Thoracic aorta (tissue), 2 donors: ENCODE measurements around the gene CTNNA2. TPM values are rescaled to one million over a fixed set of nuclear protein-coding genes. Genes with fewer than 3 reads are reported as not detected.

Experiments
- ATAC-seq: fragments of 150-250 bp; one replicate; pipeline ENCODE4 v1.8.0; 2017; ENCODE audit warnings: low read depth; ENCODE audit not compliant: insufficient number of reproducible peaks, low FRiP score
- DNase-seq: peaks from one replicate; pipeline ENCODE4 v3.0.0-alpha.2; 2020; ENCODE audit warnings: low spot score
- H3K27ac ChIP-seq, 2 donors: fragments of 200-600 bp; sonication (generic); 1 replicate in 1 of 2; 2 replicates in 1 of 2; pipeline ENCODE4 v1.5.1; 2016; ENCODE audit warnings: mild to moderate bottlenecking in 2 of 2, moderate library complexity in 2 of 2
- H3K27me3 ChIP-seq: fragments of 200-600 bp; sonication (generic); replicated peaks from 2 replicates; pipeline ENCODE4 v1.6.0; 2016; ENCODE audit warnings: mild to moderate bottlenecking; ENCODE audit not compliant: insufficient read depth
- H3K36me3 ChIP-seq: fragments of 200-600 bp; sonication (generic); one replicate; pipeline ENCODE4 v1.5.1; 2016
- H3K4me1 ChIP-seq, 2 donors: fragments of 200-600 bp; sonication (generic); 1 replicate in 1 of 2; 2 replicates in 1 of 2; pipeline versions ENCODE4 v1.5.1 to v1.6.0; 2016; ENCODE audit warnings: low read depth in 2 of 2, mild to moderate bottlenecking in 1 of 2; ENCODE audit not compliant: control insufficient read depth in 1 of 2
- H3K4me3 ChIP-seq: fragments of 200-600 bp; sonication (generic); 2 replicates; pipeline ENCODE4 v1.5.1; 2016; ENCODE audit warnings: mild to moderate bottlenecking
- H3K9me3 ChIP-seq: fragments of 200-600 bp; sonication (generic); 2 replicates; pipeline ENCODE4 v1.5.1; 2016
- CTCF ChIP-seq: fragments of 200-600 bp; sonication (generic); IDR thresholded peaks from one replicate; pipeline ENCODE4 v1.5.1; 2019; ENCODE audit warnings: antibody characterized with exemption
- total RNA-seq, 2 donors: library from RNA; depleted of rRNA; stranded (reverse); fragments of >200 nt; gene quantifications; one replicate each; pipeline versions ENCODE4 v1.1.0 to v1.2.3, GENCODE V29; 2016

CTNNA2 gene
- total RNA-seq, 2 donors from 2014 or later = not detected

DNA sequence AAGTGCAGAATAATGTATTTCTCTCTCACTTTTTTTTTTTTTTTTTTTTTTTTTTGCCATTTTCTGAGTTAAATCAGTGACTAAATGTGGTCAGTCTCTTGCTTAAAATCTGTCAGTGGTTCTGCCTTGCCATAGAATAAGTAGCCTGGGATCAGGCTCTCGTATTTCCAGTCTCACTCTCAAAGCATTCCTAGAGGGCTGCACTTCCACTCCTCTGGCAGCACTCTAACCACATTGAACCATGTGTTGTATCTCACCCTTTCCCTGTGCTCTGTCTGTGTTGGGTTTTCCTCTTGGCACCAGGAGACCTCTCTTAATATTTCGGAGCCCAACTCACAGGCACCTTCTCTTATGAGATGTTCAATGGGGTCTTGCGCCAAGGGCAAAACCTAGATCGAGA lies 304.4 kb downstream of the CTNNA2 start:
- TF ChIP-seq CTCF = no peak
- ATAC-seq = no peak
- Histone ChIP-seq H3K9me3 (no peaks in the 10 kb centered on the region), H3K36me3 (no peaks in the 10 kb centered on the region), H3K27me3 (no peaks in the 10 kb centered on the region), H3K4me3 (no peak overlapping the region), H3K4me1 (no peaks in the 10 kb centered on the region), H3K27ac (no peak overlapping the region)
- DNase-seq = no peak

DNA sequence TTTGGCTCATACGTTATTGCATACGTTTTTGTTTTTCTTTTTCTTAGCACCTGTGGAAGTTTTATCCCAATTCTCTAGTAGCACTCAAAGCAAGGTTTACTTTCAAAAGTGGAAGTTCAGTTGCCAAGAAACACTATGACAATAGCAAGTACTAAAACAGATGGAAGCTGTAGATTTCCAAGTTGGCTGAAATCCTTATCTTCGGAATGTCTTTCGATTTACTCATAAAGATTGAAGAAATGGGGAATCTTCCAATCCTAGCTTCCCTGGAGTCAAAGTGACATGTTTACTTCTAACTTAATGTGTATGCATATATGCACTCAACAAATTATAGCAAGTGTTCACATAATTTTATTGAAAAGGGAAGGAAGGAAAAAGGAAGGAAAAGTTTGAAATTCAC lies 307.4 kb downstream of the CTNNA2 start:
- Histone ChIP-seq H3K9me3 (no peaks in the 10 kb centered on the region), H3K36me3 (no peaks in the 10 kb centered on the region), H3K27me3 (no peaks in the 10 kb centered on the region), H3K27ac (no peak overlapping the region), H3K4me1 (no peaks in the 10 kb centered on the region), H3K4me3 (no peak overlapping the region)
- no peak for DNase-seq
- no peak for ATAC-seq
- TF ChIP-seq CTCF = no peak

- no peak for TF ChIP-seq CTCF
- H3K27me3 ChIP-seq = no peaks in the 10 kb centered on the region
- H3K36me3 ChIP-seq = no peaks in the 10 kb centered on the region
- ATAC-seq (no peak), DNase-seq (no peak)
- no peak overlapping the region for H3K4me3 ChIP-seq
- H3K27ac ChIP-seq = no peak overlapping the region
- H3K4me1 ChIP-seq = no peaks in the 10 kb centered on the region
- H3K9me3 ChIP-seq = no peaks in the 10 kb centered on the region
These were observed 309.3 kb downstream of the CTNNA2 start for GRCh38 chr2:79822136-79822535.

- ATAC-seq (no peak), DNase-seq (no peak)
- no peaks in the 10 kb centered on the region for H3K27me3 ChIP-seq
- H3K36me3 ChIP-seq = no peaks in the 10 kb centered on the region
- H3K9me3 ChIP-seq = no peaks in the 10 kb centered on the region
- H3K27ac ChIP-seq = no peak overlapping the region
- no peak overlapping the region for H3K4me3 ChIP-seq
- H3K4me1 ChIP-seq = no peaks in the 10 kb centered on the region
- no peak for TF ChIP-seq CTCF
These were observed 311.4 kb downstream of the CTNNA2 start for GRCh38 chr2:79824086-79824786.

DNA sequence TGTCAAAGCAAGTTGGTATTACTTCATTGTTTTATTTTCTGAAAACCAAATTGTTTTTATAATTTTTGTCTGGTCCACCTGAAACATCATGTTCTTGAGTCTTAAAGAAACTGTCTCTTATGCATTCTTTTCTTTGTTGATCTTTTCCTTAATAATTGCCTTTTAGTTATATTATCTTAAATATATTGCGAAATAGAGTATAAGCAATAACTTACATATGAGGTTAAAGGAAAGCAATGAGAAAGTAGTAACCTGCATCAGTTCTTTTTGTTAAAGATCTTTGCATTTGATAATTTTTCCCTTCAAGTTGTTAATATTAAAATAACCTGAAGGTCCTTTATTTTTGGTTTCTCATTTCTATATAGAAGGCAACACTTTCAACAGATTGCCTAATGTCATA lies 315.0 kb downstream of the CTNNA2 start:
- no peak for DNase-seq
- Histone ChIP-seq H3K27me3 (no peaks in the 10 kb centered on the region), H3K4me3 (no peak overlapping the region), H3K27ac (no peak overlapping the region), H3K36me3 (no peaks in the 10 kb centered on the region), H3K9me3 (no peaks in the 10 kb centered on the region), H3K4me1 (no peaks in the 10 kb centered on the region)
- TF ChIP-seq CTCF = no peak
- ATAC-seq = no peak
